Measurements from ENCODE around the gene STX8.

- TF ChIP-seq CTCF (IDR thresholded peaks at IDR 0.05) (no peak), POLR2A (IDR thresholded peaks at IDR 0.05) (no peak)
Measured at GRCh38 chr17:9533441-9533840, 42.2 kb downstream of the STX8 start.

Data from prostate gland (tissue), 2 donors.